ENCODE data around the gene ALG2. TPM values are rescaled to one million over a fixed set of nuclear protein-coding genes. Genes with fewer than 3 reads are reported as not detected.

Gene ALG2
- total and polyA plus RNA-seq, 2 of the 13 experiments (the other 11 are each of a cell fraction or from before 2014, with no cell fraction given): 46.2 to 49.0 TPM

- CTCF ChIA-PET (ENCODE audit: low intra/inter-chr PET ratio, low total read pairs): no interaction called here
These were observed 48.7 kb upstream of the ALG2 start for GRCh38 chr9:99270491-99270890.

More at GRCh38 chr9:99270491-99270890, 48.7 kb upstream of the ALG2 start:
- intact Hi-C loops (cut with micrococcal nuclease; ENCODE audit: unreplicated experiment) (no loop called here), in situ Hi-C loops (cut with HindIII; ENCODE audit: extremely low pct_ligation_motif_present, low pct_unique_long_range_greater_than_20kb) (loop anchor here (25.0 kb wide), 1 partner anchor 742 kb away; no protein-coding TSS in a partner anchor)
- FAIRE-seq (no peak), DNase-seq (ENCODE audit: low spot score) (no peak), ATAC-seq (no peak)
- no peak overlapping the region for H2AFZ ChIP-seq (ENCODE audit: low read length)
- H3K9ac ChIP-seq (ENCODE audit: insufficient read depth, low read depth, low read length): no peak overlapping the region
- H3K79me2 ChIP-seq (ENCODE audit: insufficient read depth, low read length): no peaks in the 10 kb centered on the region
- WGBS (ENCODE audit: low lambda C conversion rate): 67% methylated on average over 3 of the region's 3 CpGs
- TF ChIP-seq ZNF18 (CRISPR knock-in tag; IDR thresholded peaks at IDR 0.05; ENCODE audit: insufficient replicate concordance) (no peak), LCORL (IDR thresholded peaks at IDR 0.05) (no peak), LCORL (CRISPR knock-in tag; IDR thresholded peaks at IDR 0.05) (no peak), HHEX (CRISPR knock-in tag; IDR thresholded peaks at IDR 0.05) (no peak), CEBPG (CRISPR knock-in tag; IDR thresholded peaks at IDR 0.05) (no peak), HNRNPH1 (optimal IDR thresholded peaks at IDR 0.05; ENCODE audit: low read depth, low read length) (no peak), GPBP1L1 (CRISPR knock-in tag; IDR thresholded peaks at IDR 0.05) (no peak), REL (CRISPR knock-in tag; conservative IDR thresholded peaks at IDR 0.05) (no peak)
- H3K27ac ChIP-seq (ENCODE audit: extremely low read length, insufficient read depth, low read length): no peak overlapping the region
- H3K27me3 ChIP-seq (ENCODE audit: control insufficient read depth in 1 of 2, insufficient read depth in 2 of 2, low read length in 2 of 2): no peaks in the 10 kb centered on the region
- no peak overlapping the region for H3K4me2 ChIP-seq (ENCODE audit: low read depth, low read length)
- peaks cover 24% of the 10 kb centered on the region for H3K4me1 ChIP-seq (ENCODE audit: insufficient read depth, low read length)
- no peaks in the 10 kb centered on the region for H3K9me3 ChIP-seq (ENCODE audit: low read length)
- no peak overlapping the region for H3K4me3 ChIP-seq (replicated peaks in 1 of 3; ENCODE audit: insufficient read depth in 1 of 3, low read depth in 2 of 3, low read length in 3 of 3)
- H4K20me1 ChIP-seq (ENCODE audit: insufficient read depth, low read length): no peaks in the 10 kb centered on the region
- POLR2A ChIA-PET: no interaction called here
- H3K36me3 ChIP-seq (replicated peaks in 1 of 2; ENCODE audit: control insufficient read depth in 1 of 2, insufficient read depth in 2 of 2, low read length in 2 of 2): no peaks in the 10 kb centered on the region
- BruUV-seq (replicated peaks): no TSS peak

Data from HepG2 (cell line).